GM12878 (cell line): ENCODE data around the gene MAPK8IP3. TPM values are rescaled to one million over a fixed set of nuclear protein-coding genes. Genes with fewer than 3 reads are reported as not detected.

Experiments used
- ATAC-seq: fragments of 200-7000 bp; cut with Tn5 transposase; 3 replicates; pipeline ENCODE4 v1.9.1; 2020; ENCODE audit warnings: mild to moderate bottlenecking, moderate library complexity
- BruUV-seq: library from RNA; stranded (reverse); fragments of 400-500 nt; replicated peaks from 2 replicates; lab custom pipeline; 2021; lab: Mats Ljungman, UMichigan
- CTCF ChIA-PET: fragments of 300-600 bp; sonication (Branson Sonifier 250); formaldehyde crosslinking; extraction: SDS; loops from one replicate; lab custom pipeline; 2021; ENCODE audit warnings: inconsistent platforms; lab: Yijun Ruan, JAX
- POLR2A ChIA-PET: fragments of 350-600 bp; formaldehyde crosslinking; extraction: SDS; loops from one replicate; lab custom pipeline; 2021; ENCODE audit warnings: inconsistent platforms; lab: Charles Lee
- RAD21 ChIA-PET: fragments of 300-600 bp; sonication (Branson Sonifier 250); formaldehyde crosslinking; loops from one replicate; lab custom pipeline; 2023; ENCODE audit warnings: antibody characterized with exemption; ENCODE audit not compliant: unreplicated experiment; lab: Charles Lee
- SMC1A ChIA-PET: fragments of 300-600 bp; sonication (Branson Sonifier 250); formaldehyde crosslinking; loops from one replicate; lab custom pipeline; 2023; ENCODE audit not compliant: unreplicated experiment, uncharacterized antibody; lab: Charles Lee
- DNase-seq: peaks from one replicate; pipeline ENCODE4 v3.0.0-alpha.2; 2011; ENCODE audit warnings: low read depth, low spot score
- FAIRE-seq: peaks from 3 replicates; lab custom pipeline; 2011; peaks lifted over from hg19 to GRCh38; lab: Jason Lieb, UNC
- H2AFZ ChIP-seq: 2 replicates; pipeline ENCODE4 v1.6.0; 2011; ENCODE audit warnings: low read depth, low read length, control low read depth; ENCODE audit not compliant: control insufficient read depth
- H3K27ac ChIP-seq: 2 replicates; pipeline ENCODE4 v1.5.1; 2011; ENCODE audit warnings: control low read depth; ENCODE audit not compliant: control insufficient read depth, insufficient read depth
- H3K27me3 ChIP-seq, 2 experiments: replicated peaks in 1 of 2; 2 replicates each; pipeline versions ENCODE4 v1.6.0 to v1.6.1; 2011; ENCODE audit warnings: low read length in 1 of 2; ENCODE audit not compliant: control insufficient read depth in 2 of 2, insufficient read depth in 2 of 2
- H3K36me3 ChIP-seq, 2 experiments: 2 replicates each; pipeline ENCODE4 v1.5.1; 2011; ENCODE audit warnings: low read length in 1 of 2; ENCODE audit not compliant: control insufficient read depth in 2 of 2, insufficient read depth in 2 of 2
- H3K4me1 ChIP-seq: 2 replicates; pipeline ENCODE4 v1.6.1; 2011; ENCODE audit warnings: mild to moderate bottlenecking, low read length, moderate library complexity, mixed read lengths; ENCODE audit not compliant: control insufficient read depth, insufficient read depth
- H3K4me2 ChIP-seq: 2 replicates; pipeline ENCODE4 v1.6.0; 2011; ENCODE audit warnings: control low read depth; ENCODE audit not compliant: control insufficient read depth, insufficient read depth
- H3K4me3 ChIP-seq: fragments of 200-600 bp; sonication (generic); 2 replicates; pipeline ENCODE4 v1.5.1; 2016
- H3K79me2 ChIP-seq: 2 replicates; pipeline ENCODE4 v1.6.0; 2011; ENCODE audit warnings: low read length; ENCODE audit not compliant: control insufficient read depth, insufficient read depth
- H3K9ac ChIP-seq: 2 replicates; pipeline ENCODE4 v1.8.0; 2011; ENCODE audit warnings: low read length, control low read depth, mixed read lengths; ENCODE audit not compliant: control insufficient read depth, insufficient read depth
- H3K9me3 ChIP-seq: replicated peaks from 3 replicates; pipeline ENCODE4 v1.5.1; 2011; ENCODE audit warnings: mild to moderate bottlenecking, low read length; ENCODE audit not compliant: control insufficient read depth, insufficient read depth
- H4K20me1 ChIP-seq: 2 replicates; pipeline ENCODE4 v1.6.0; 2011; ENCODE audit not compliant: control insufficient read depth, insufficient read depth
- ZBED1 ChIP-seq: IDR thresholded peaks from 2 replicates; pipeline ENCODE4 v1.6.1; 2016; ENCODE audit warnings: borderline replicate concordance
- WGBS: methylation state at CpG from one replicate; pipeline ENCODE4 v1.1.6; 2016; ENCODE audit warnings: low lambda C conversion rate; ENCODE audit not compliant: insufficient replicate concordance, insufficient coverage; ENCODE audit errors: missing lambda C conversion rate; 5-methylcytosine and 5-hydroxymethylcytosine counted together
- in situ Hi-C: fragments of 300-500 bp; cut with MboI; formaldehyde crosslinking; loops from 9 replicates; pipeline ENCODE4 v1.14.3; 2018; ENCODE audit warnings: mixed read lengths
- intact Hi-C: fragments of 100-400 bp; cut with micrococcal nuclease; formaldehyde crosslinking; loops from one replicate; pipeline ENCODE4 v1.14.2; 2022; ENCODE audit not compliant: unreplicated experiment
- polyA plus RNA-seq, 11 experiments: library from polyadenylated mRNA; depleted of rRNA in 4 of 11; unstranded in 6 of 11; stranded (reverse) in 5 of 11; fragments of >200 nt; fragmentation: Nextera tagmentation in 4 of 11; fragmentation: Illumina TruSeq in 1 of 11; extraction: Ambion mirVana in 4 of 11; extraction: Trizol in 1 of 11; gene quantifications; 1 replicate in 1 of 11; 2 replicates in 10 of 11; pipeline versions ENCODE4 v1.2.1 to v1.2.3, GENCODE V29; 2011 to 2016; ENCODE audit warnings: inconsistent platforms in 2 of 11, missing spikeins in 2 of 11, low read depth in 1 of 11
- total RNA-seq, 4 experiments: library from RNA; depleted of rRNA in 3 of 4; stranded (reverse); fragments of >200 nt in 3 of 4; fragmentation: Illumina TruSeq in 1 of 4; extraction: Trizol in 1 of 4; gene quantifications; 2 replicates each; pipeline versions ENCODE4 v1.2.1 to v1.2.3, GENCODE V29; 2013 to 2021
- TF ChIP-seq, protein P1 (sequence below): IDR thresholded peaks from 2 replicates; pipeline ENCODE4 v1.6.1; 2012; ENCODE audit warnings: low read length, inconsistent platforms

MAPK8IP3 gene
- total and polyA plus RNA-seq, 10 of the 15 experiments (the other 5 are each of a cell fraction or from before 2014, with no cell fraction given) = 0.06 to 67.9 (median 18.2) TPM

DNA sequence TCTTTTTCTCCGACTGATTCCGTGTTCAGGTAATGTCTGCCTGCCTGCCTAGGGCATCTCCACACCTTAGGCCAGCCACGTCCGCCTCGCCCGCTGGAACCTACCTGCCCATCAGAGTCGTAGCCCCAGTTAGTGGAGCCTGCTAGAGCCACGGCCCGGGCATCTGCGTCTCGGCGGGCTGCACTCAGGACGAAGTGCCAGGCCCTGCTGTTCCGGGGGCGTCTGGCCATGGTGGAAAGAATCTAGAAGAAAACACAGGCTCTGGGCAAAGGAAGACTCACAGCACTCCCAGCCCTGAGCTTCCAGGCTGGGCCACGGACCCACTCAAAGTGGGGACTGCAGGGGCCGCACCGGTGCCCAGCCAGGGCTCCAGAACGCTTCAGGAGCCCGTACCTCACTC, 75.3 kb downstream of the MAPK8IP3 start:
- intact Hi-C loops = no loop called here
- H3K4me2 ChIP-seq = peak overlapping the region; percentile 77
- in situ Hi-C loops = no loop called here
- peak overlapping the region; percentile 94; the same call in 1 of the 2 replicates for H3K4me3 ChIP-seq
- ATAC-seq (no peak), DNase-seq (no peak)
- no peaks in the 10 kb centered on the region for H3K9me3 ChIP-seq
- CTCF ChIA-PET = interaction anchor here (0.6 kb wide), 1 partner anchor 9 kb away, joined by 3 read pairs; the partner anchor contains the start of genes EME2 and MRPS34
- no peak overlapping the region for H3K27ac ChIP-seq
- TF ChIP-seq ZBED1 = peak; percentile 10; the same call in 1 of the 2 replicates
- TF ChIP-seq, protein P1, sequence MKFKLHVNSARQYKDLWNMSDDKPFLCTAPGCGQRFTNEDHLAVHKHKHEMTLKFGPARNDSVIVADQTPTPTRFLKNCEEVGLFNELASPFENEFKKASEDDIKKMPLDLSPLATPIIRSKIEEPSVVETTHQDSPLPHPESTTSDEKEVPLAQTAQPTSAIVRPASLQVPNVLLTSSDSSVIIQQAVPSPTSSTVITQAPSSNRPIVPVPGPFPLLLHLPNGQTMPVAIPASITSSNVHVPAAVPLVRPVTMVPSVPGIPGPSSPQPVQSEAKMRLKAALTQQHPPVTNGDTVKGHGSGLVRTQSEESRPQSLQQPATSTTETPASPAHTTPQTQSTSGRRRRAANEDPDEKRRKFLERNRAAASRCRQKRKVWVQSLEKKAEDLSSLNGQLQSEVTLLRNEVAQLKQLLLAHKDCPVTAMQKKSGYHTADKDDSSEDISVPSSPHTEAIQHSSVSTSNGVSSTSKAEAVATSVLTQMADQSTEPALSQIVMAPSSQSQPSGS = no peak
- TF ChIP-seq, all 136 proteins: peak for 1
- ChIA-PET POLR2A (interaction anchor here (2.5 kb wide), 1 partner anchor 9 kb away, joined by 39 read pairs; the partner anchor contains the start of genes EME2, MRPS34 and NME3), RAD21 (no interaction called here), SMC1A (no interaction called here)
- peaks cover 6% of the 10 kb centered on the region; the same call in 1 of the 2 replicates for H3K4me1 ChIP-seq
- H4K20me1 ChIP-seq = no peaks in the 10 kb centered on the region
- no peaks in the 10 kb centered on the region for H3K27me3 ChIP-seq
- no TSS peak for BruUV-seq
- 85% methylated on average over 19 of the region's 20 CpGs for WGBS
- peak overlapping the region; percentile 71 for H3K9ac ChIP-seq
- peaks cover 15% of the 10 kb centered on the region for H3K79me2 ChIP-seq
- no peak overlapping the region for H2AFZ ChIP-seq
- H3K36me3 ChIP-seq = peaks cover 4 to 8% of the 10 kb centered on the region in 2 experiments; a peak in 3 of 4 replicates
- FAIRE-seq = no peak
